HG03558 (cell line): ENCODE data around the gene ZMIZ1.
A peak's percentile ranks its signal among the peaks of the same experiment; 100 is the strongest.

Experiments used
- ATAC-seq: cut with Tn5 transposase; IDR thresholded peaks from one replicate; pipeline ENCODE4 v1.9.1; 2021; ENCODE audit warnings: moderate number of reproducible peaks; ENCODE audit not compliant: unreplicated experiment; ENCODE audit errors: extremely low read depth

ZMIZ1 gene

GRCh38 chr10:79308016-79308415, 239.2 kb downstream of the ZMIZ1 start:
- ATAC-seq = no peak

GRCh38 chr10:79308969-79309665, 240.4 kb downstream of the ZMIZ1 start:
- no peak for ATAC-seq

GRCh38 chr10:79310200-79310865, 241.6 kb downstream of the ZMIZ1 start:
- ATAC-seq = no peak

- no peak for ATAC-seq
These were observed 242.3 kb downstream of the ZMIZ1 start for GRCh38 chr10:79310911-79311573.

- ATAC-seq = no peak
These were observed 243.0 kb downstream of the ZMIZ1 start for GRCh38 chr10:79311581-79312407.

- no peak for ATAC-seq
These were observed 243.9 kb downstream of the ZMIZ1 start for GRCh38 chr10:79312601-79313187.

GRCh38 chr10:79313320-79313719, 244.6 kb downstream of the ZMIZ1 start:
- no peak for ATAC-seq

- no peak for ATAC-seq
These were observed 245.2 kb downstream of the ZMIZ1 start for GRCh38 chr10:79313911-79314439.

GRCh38 chr10:79314761-79315601, 246.2 kb downstream of the ZMIZ1 start:
- ATAC-seq = no peak

GRCh38 chr10:79315602-79315920, 246.8 kb downstream of the ZMIZ1 start:
- ATAC-seq = no peak

- peak; percentile 73 for ATAC-seq
These were observed 248.1 kb downstream of the ZMIZ1 start for GRCh38 chr10:79316671-79317431.

- ATAC-seq = no peak
These were observed 249.6 kb downstream of the ZMIZ1 start for GRCh38 chr10:79318369-79318768.

- ATAC-seq = no peak
These were observed 250.5 kb downstream of the ZMIZ1 start for GRCh38 chr10:79319115-79319771.

GRCh38 chr10:79320316-79320715, 251.6 kb downstream of the ZMIZ1 start:
- no peak for ATAC-seq

- no peak for ATAC-seq
These were observed 252.2 kb downstream of the ZMIZ1 start for GRCh38 chr10:79320820-79321493.

- ATAC-seq = no peak
These were observed 252.7 kb downstream of the ZMIZ1 start for GRCh38 chr10:79321494-79321882.

- no peak for ATAC-seq
These were observed 253.2 kb downstream of the ZMIZ1 start for GRCh38 chr10:79321951-79322350.
